Measurements from ENCODE around the gene METTL24. TPM values are rescaled to one million over a fixed set of nuclear protein-coding genes. Genes with fewer than 3 reads are reported as not detected.

METTL24 gene
- total and polyA plus RNA-seq, 2 of the 8 experiments (the other 6 are each of a cell fraction or from before 2014, with no cell fraction given), result 0.30 to 0.39 TPM

DNA sequence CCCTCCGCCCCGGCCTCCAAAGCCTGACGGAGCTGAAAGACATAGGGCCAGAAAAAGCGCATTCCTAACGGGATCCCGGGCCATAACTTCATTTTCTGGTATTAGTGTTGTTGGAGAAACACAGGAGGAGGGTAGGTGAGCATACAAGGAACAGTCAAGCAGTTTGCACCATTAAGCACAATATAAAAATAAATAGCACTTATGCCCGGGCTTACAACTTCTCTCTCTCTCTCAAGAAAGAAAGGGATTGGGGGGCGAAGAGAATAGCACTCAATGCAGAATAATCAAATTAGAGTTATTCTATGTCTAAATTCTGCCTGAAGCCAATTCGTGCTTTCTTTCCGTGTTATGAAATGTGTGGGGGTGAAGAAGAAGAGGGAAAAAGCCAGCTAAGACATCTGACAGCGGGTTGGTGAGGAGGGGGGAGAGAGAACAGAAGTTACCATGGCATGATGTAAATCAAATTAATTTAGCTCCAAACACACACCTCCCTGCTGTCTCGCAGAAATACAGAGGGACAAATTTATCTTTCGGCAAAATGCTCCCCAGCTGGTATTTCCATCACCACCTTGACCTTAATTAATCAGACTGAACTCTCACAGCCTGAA, 508 bp upstream of the METTL24 start (continued):
- TF ChIP-seq, protein P1, sequence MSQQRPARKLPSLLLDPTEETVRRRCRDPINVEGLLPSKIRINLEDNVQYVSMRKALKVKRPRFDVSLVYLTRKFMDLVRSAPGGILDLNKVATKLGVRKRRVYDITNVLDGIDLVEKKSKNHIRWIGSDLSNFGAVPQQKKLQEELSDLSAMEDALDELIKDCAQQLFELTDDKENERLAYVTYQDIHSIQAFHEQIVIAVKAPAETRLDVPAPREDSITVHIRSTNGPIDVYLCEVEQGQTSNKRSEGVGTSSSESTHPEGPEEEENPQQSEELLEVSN (IDR thresholded peaks at IDR 0.05), result no peak
- TF ChIP-seq NANOG (IDR thresholded peaks at IDR 0.05; ENCODE audit: insufficient read depth, low read depth, low read length, poor library complexity, severe bottlenecking), result no peak
